H1 (cell line): Measurements from ENCODE around the gene NDUFS7. TPM values are rescaled to one million over a fixed set of nuclear protein-coding genes. Genes with fewer than 3 reads are reported as not detected.

Experiments
- CTCF ChIA-PET: fragments of 300-600 bp; sonication (Branson Sonifier 250); formaldehyde crosslinking; loops from one replicate; lab custom pipeline; 2021; ENCODE audit not compliant: partially characterized antibody; lab: Charles Lee
- POLR2A ChIA-PET: fragments of 300-600 bp; sonication (Branson Sonifier 250); formaldehyde crosslinking; loops from one replicate; lab custom pipeline; 2021; ENCODE audit warnings: inconsistent platforms; ENCODE audit not compliant: partially characterized antibody; lab: Charles Lee
- DNase-seq, 2 experiments: peaks; one replicate each; pipeline versions ENCODE4 v3.0.0 to v3.0.0-alpha.2; 2010 to 2022; ENCODE audit warnings: low spot score in 2 of 2, low read depth in 1 of 2, mixed read lengths in 1 of 2
- FAIRE-seq: peaks from 2 replicates; lab custom pipeline; 2011; peaks lifted over from hg19 to GRCh38; lab: Jason Lieb, UNC
- H2AFZ ChIP-seq: 2 replicates; pipeline ENCODE4 v1.8.1; 2012; ENCODE audit warnings: low read length, inconsistent platforms
- H2AK5ac ChIP-seq: 2 replicates; pipeline ENCODE4 v1.6.1; 2013; ENCODE audit warnings: low read depth, low read length
- H2BK120ac ChIP-seq: replicated peaks from 2 replicates; pipeline ENCODE3; 2013; ENCODE audit warnings: low read depth, low read length, inconsistent platforms
- H2BK12ac ChIP-seq: 2 replicates; pipeline ENCODE4 v1.6.1; 2013; ENCODE audit warnings: low read depth, low read length
- H2BK15ac ChIP-seq: 2 replicates; pipeline ENCODE4 v1.6.1; 2013; ENCODE audit warnings: low read length
- H2BK20ac ChIP-seq: 2 replicates; pipeline ENCODE4 v1.6.1; 2013; ENCODE audit warnings: low read length
- H2BK5ac ChIP-seq: 2 replicates; pipeline ENCODE4 v1.6.1; 2013; ENCODE audit warnings: low read depth, low read length
- H3K14ac ChIP-seq: 2 replicates; pipeline ENCODE4 v1.6.1; 2013; ENCODE audit warnings: inconsistent platforms; ENCODE audit not compliant: insufficient read length
- H3K18ac ChIP-seq: 2 replicates; pipeline ENCODE4 v1.6.1; 2013; ENCODE audit warnings: low read length; ENCODE audit errors: extremely low read depth
- H3K23ac ChIP-seq: 2 replicates; pipeline ENCODE4 v1.6.1; 2013; ENCODE audit warnings: inconsistent platforms; ENCODE audit not compliant: insufficient read length
- H3K23me2 ChIP-seq: 2 replicates; pipeline ENCODE4 v1.6.1; 2013; ENCODE audit warnings: low read depth, low read length
- H3K27ac ChIP-seq: 2 replicates; pipeline ENCODE4 v1.6.1; 2011; ENCODE audit warnings: low read depth, low read length, inconsistent platforms
- H3K27me3 ChIP-seq, 4 experiments: replicated peaks in 1 of 4; 1 replicate in 1 of 4; 2 replicates in 3 of 4; pipeline versions ENCODE4 v1.6.1 to v1.8.1; 2011 to 2013; ENCODE audit warnings: low read length in 3 of 4, mild to moderate bottlenecking in 3 of 4, inconsistent platforms in 2 of 4, mixed read lengths in 2 of 4, moderate library complexity in 1 of 4; ENCODE audit not compliant: control insufficient read depth in 3 of 4, insufficient read depth in 3 of 4; ENCODE audit errors: extremely low read depth in 1 of 4
- H3K36me3 ChIP-seq, 4 experiments: 2 replicates each; pipeline versions ENCODE4 v1.6.1 to v1.8.1; 2011 to 2013; ENCODE audit warnings: mild to moderate bottlenecking in 4 of 4, low read length in 3 of 4, moderate library complexity in 2 of 4, control low read depth in 1 of 4, inconsistent platforms in 1 of 4; ENCODE audit not compliant: insufficient read depth in 4 of 4, control insufficient read depth in 2 of 4
- H3K4ac ChIP-seq: replicated peaks from 2 replicates; pipeline ENCODE3; 2013; ENCODE audit warnings: low read length, low read depth, mixed read lengths, inconsistent platforms; ENCODE audit not compliant: insufficient read length
- H3K4me1 ChIP-seq, 4 experiments: replicated peaks in 1 of 4; 1 replicate in 1 of 4; 2 replicates in 3 of 4; pipeline versions ENCODE4 v1.6.1 to v1.8.1; 2011 to 2013; ENCODE audit warnings: low read length in 3 of 4, inconsistent platforms in 2 of 4, mixed read lengths in 1 of 4; ENCODE audit not compliant: insufficient read depth in 4 of 4, control insufficient read depth in 3 of 4
- H3K4me2 ChIP-seq, 2 experiments: 2 replicates each; pipeline versions ENCODE4 v1.6.1 to v1.8.1; 2011 to 2013; ENCODE audit warnings: low read depth in 2 of 2, low read length in 2 of 2, control low read depth in 1 of 2, inconsistent platforms in 1 of 2, mild to moderate bottlenecking in 1 of 2; ENCODE audit not compliant: insufficient read depth in 1 of 2
- H3K4me3 ChIP-seq, 4 experiments: fragments of 200-600, 300-600 bp in 1 of 4; sonication (generic), shearing (Covaris generic), sonication (Bioruptor Twin) in 1 of 4; 2 replicates each; pipeline versions ENCODE4 v1.5.1 to v1.8.1; 2011 to 2016; ENCODE audit warnings: low read length in 4 of 4, low read depth in 3 of 4, control low read depth in 2 of 4, inconsistent platforms in 2 of 4, mild to moderate bottlenecking in 2 of 4, mixed read lengths in 1 of 4, moderate library complexity in 1 of 4; ENCODE audit not compliant: insufficient read depth in 2 of 4; ENCODE audit errors: extremely low read depth in 1 of 4
- H3K56ac ChIP-seq: replicated peaks from 2 replicates; pipeline ENCODE3; 2013; ENCODE audit warnings: low read depth, mild to moderate bottlenecking, mixed read lengths, low read length, inconsistent platforms; ENCODE audit not compliant: insufficient read length
- H3K79me1 ChIP-seq: 2 replicates; pipeline ENCODE4 v1.6.1; 2013; ENCODE audit warnings: low read depth, low read length, control low read depth
- H3K79me2 ChIP-seq, 2 experiments: 2 replicates each; pipeline versions ENCODE4 v1.6.1 to v1.8.1; 2012 to 2013; ENCODE audit warnings: low read length in 2 of 2, mild to moderate bottlenecking in 2 of 2, inconsistent platforms in 1 of 2; ENCODE audit not compliant: insufficient read depth in 2 of 2, control insufficient read depth in 1 of 2
- H3K9ac ChIP-seq, 4 experiments: replicated peaks in 1 of 4; 1 replicate in 1 of 4; 2 replicates in 3 of 4; pipeline versions ENCODE4 v1.6.1 to v1.8.1; 2011 to 2013; ENCODE audit warnings: low read depth in 3 of 4, low read length in 3 of 4, control low read depth in 2 of 4, mild to moderate bottlenecking in 2 of 4, moderate library complexity in 2 of 4, inconsistent platforms in 1 of 4; ENCODE audit errors: extremely low read depth in 1 of 4
- H3K9me3 ChIP-seq, 2 experiments: 2 replicates each; pipeline versions ENCODE4 v1.6.1 to v1.8.1; 2012 to 2013; ENCODE audit warnings: mild to moderate bottlenecking in 2 of 2, moderate library complexity in 2 of 2, control low read depth in 1 of 2, inconsistent platforms in 1 of 2, low read depth in 1 of 2, low read length in 1 of 2, mixed read lengths in 1 of 2; ENCODE audit not compliant: insufficient read depth in 2 of 2
- H4K20me1 ChIP-seq, 2 experiments: replicated peaks in 1 of 2; 2 replicates each; pipeline versions ENCODE3 to v1.8.1; 2011 to 2013; ENCODE audit warnings: inconsistent platforms in 2 of 2, low read length in 2 of 2, mild to moderate bottlenecking in 1 of 2; ENCODE audit not compliant: insufficient read depth in 2 of 2, control insufficient read depth in 1 of 2
- H4K5ac ChIP-seq: 2 replicates; pipeline ENCODE4 v1.6.1; 2013; ENCODE audit warnings: low read length, low read depth, mixed read lengths, inconsistent platforms; ENCODE audit not compliant: insufficient read length
- H4K8ac ChIP-seq: 2 replicates; pipeline ENCODE4 v1.8.0; 2013; ENCODE audit warnings: mild to moderate bottlenecking, moderate library complexity, low read length, inconsistent platforms; ENCODE audit not compliant: insufficient read depth; ENCODE audit errors: extremely low read depth
- H4K91ac ChIP-seq: replicated peaks from 2 replicates; pipeline ENCODE3; 2013; ENCODE audit warnings: low read length, mixed read lengths, inconsistent platforms; ENCODE audit not compliant: insufficient read length
- ASH2L ChIP-seq: fragments of 200-600, 300-600 bp; sonication (generic); IDR thresholded peaks from one replicate; pipeline ENCODE4 v1.7.1; 2017; ENCODE audit warnings: low read length
- CBX5 ChIP-seq: fragments of 300-800, 300-1000 bp; sonication (generic); IDR thresholded peaks from 2 replicates; pipeline ENCODE4 v1.7.1; 2016; ENCODE audit warnings: antibody characterized with exemption, low read length, low read depth
- GABPA ChIP-seq: IDR thresholded peaks from 2 replicates; pipeline ENCODE4 v1.6.1; 2011; ENCODE audit warnings: mild to moderate bottlenecking, low read length, moderate library complexity, borderline replicate concordance; ENCODE audit not compliant: insufficient read depth
- HDAC2 ChIP-seq, 2 experiments: fragments of 300-600 bp in 1 of 2; sonication (generic) in 1 of 2; IDR thresholded peaks; 2 replicates each; pipeline ENCODE4 v1.6.1; 2011 to 2012; ENCODE audit warnings: low read depth in 2 of 2, low read length in 2 of 2, mild to moderate bottlenecking in 2 of 2, moderate library complexity in 2 of 2, borderline replicate concordance in 1 of 2, inconsistent platforms in 1 of 2
- KDM5A ChIP-seq: fragments of 200-600 bp; IDR thresholded peaks from 2 replicates; pipeline ENCODE4 v1.7.1; 2012; ENCODE audit warnings: mild to moderate bottlenecking, low read length, inconsistent platforms, mixed read lengths
- WGBS, 2 experiments: shearing (Covaris generic) in 1 of 2; methylation state at CpG; one replicate each; pipeline versions ENCODE4 v1.1.6 to v1.1.7; 2013 to 2015; ENCODE audit warnings: low lambda C conversion rate in 2 of 2, mixed read lengths in 2 of 2, inconsistent platforms in 1 of 2, low coverage in 1 of 2, missing lambda C conversion rate in 1 of 2; ENCODE audit not compliant: insufficient replicate concordance in 2 of 2, insufficient coverage in 1 of 2, insufficient read length in 1 of 2; ENCODE audit errors: extremely low coverage in 1 of 2, missing lambda C conversion rate in 1 of 2; 5-methylcytosine and 5-hydroxymethylcytosine counted together
- polyA plus RNA-seq, 7 experiments: library from polyadenylated mRNA; depleted of rRNA in 3 of 7; stranded (reverse) in 5 of 7; unstranded in 2 of 7; fragments of >200 nt in 5 of 7; fragments of 200-250 nt in 2 of 7; gene quantifications; 1 replicate in 5 of 7; 2 replicates in 1 of 7; 4 replicates in 1 of 7; pipeline versions ENCODE4 v1.2.1 to v1.2.3, GENCODE V29; 2011 to 2013; ENCODE audit warnings: missing spikeins in 2 of 7, mixed read lengths in 2 of 7
- total RNA-seq: library from RNA; stranded (reverse); fragmentation: NEBNext Ultra II Directional; extraction: Animal tissue kit (Norgen Biotek cat#: 25700); gene quantifications from 2 replicates; pipeline ENCODE4 v1.2.1, GENCODE V29; 2021

The NDUFS7 gene
- total and polyA plus RNA-seq, 2 of the 8 experiments (the other 6 are each of a cell fraction or from before 2014, with no cell fraction given), result 78.1 to 309 TPM

- H2BK120ac ChIP-seq, result no peak overlapping the region
- H3K56ac ChIP-seq, result no peak overlapping the region
- FAIRE-seq (no peak), DNase-seq (no peak)
- H3K9me3 ChIP-seq, result no peaks in the 10 kb centered on the region; a peak in 1 of 4 replicates
- H3K36me3 ChIP-seq, result peaks cover 0 to 6% (median 4%) of the 10 kb centered on the region in 4 experiments; a peak in 6 of 8 replicates
- H3K27ac ChIP-seq, result peak overlapping the region; percentile 14; the same call in 1 of the 2 replicates
- H4K20me1 ChIP-seq, result peaks cover 2 to 17% of the 10 kb centered on the region in 2 experiments
- no peak overlapping the region for H2AFZ ChIP-seq
- H3K79me2 ChIP-seq, result peaks cover 0 to 4% of the 10 kb centered on the region in 2 experiments; a peak in 1 of 4 replicates
- H3K27me3 ChIP-seq, result no peaks in the 10 kb centered on the region
- peak overlapping the region; percentile 32 for H3K4ac ChIP-seq
- no peak overlapping the region for H2BK5ac ChIP-seq
- ChIA-PET CTCF (interaction anchor here (1.1 kb wide), 1 partner anchor 104 kb away, joined by 3 read pairs; no protein-coding TSS in a partner anchor), POLR2A (interaction anchor here (2.3 kb wide), 1 partner anchor 19 kb away, joined by 8 read pairs; no protein-coding TSS in a partner anchor)
- H3K4me3 ChIP-seq, result peak overlapping the region; percentile 67 to 91 (median 88)
- H3K4me1 ChIP-seq, result peaks cover 0 to 7% (median 3%) of the 10 kb centered on the region in 4 experiments; a peak in 3 of 7 replicates
- H3K23ac ChIP-seq, result no peak overlapping the region
- no peak overlapping the region for H4K91ac ChIP-seq
- H2BK12ac ChIP-seq, result no peak overlapping the region
- H2AK5ac ChIP-seq, result no peak overlapping the region
- no peak overlapping the region; the same call in 1 of the 2 replicates for H3K18ac ChIP-seq
- no peak overlapping the region for H2BK20ac ChIP-seq
- peak overlapping the region; percentile 95 for H4K8ac ChIP-seq
- H3K23me2 ChIP-seq, result peaks cover 6% of the 10 kb centered on the region; the same call in 1 of the 2 replicates
- 0 out of 2 replicates have a peak, but pooled peaks cover 7% of the 10 kb centered on the region for H3K79me1 ChIP-seq
- H3K9ac ChIP-seq, result peak overlapping the region; percentile 3 to 88 (median 81)
- no peak overlapping the region for H3K14ac ChIP-seq
- H2BK15ac ChIP-seq, result no peak overlapping the region
- H4K5ac ChIP-seq, result no peak overlapping the region
- TF ChIP-seq KDM5A (peak; percentile 83; the same call in 1 of the 2 replicates), ASH2L (peak; percentile 3), HDAC2 (IDR thresholded peaks at IDR 0.05; ENCODE audit: borderline replicate concordance in 1 of 2, low read depth in 2 of 2, low read length in 2 of 2) (peak in 1 of 2 experiments; percentile 62; a peak in 1 of 4 replicates), GABPA (no peak), CBX5 (no peak)
- 13% methylated on average over 12 of the region's 23 CpGs; no CpG with 5 or more reads in 1 of the 2 experiments for WGBS, 2 experiments
- peak overlapping the region; percentile 81 to 93 for H3K4me2 ChIP-seq
Observed at GRCh38 chr19:1384085-1384462, 367 bp downstream of the NDUFS7 start.
